Ovary (tissue), 3 donors: ENCODE measurements around the gene SGTB.

Experiments
- EP300 ChIP-seq: sonication (generic); formaldehyde crosslinking; IDR thresholded peaks from one replicate; pipeline ENCODE4 v1.6.1; 2017; ENCODE audit warnings: antibody characterized with exemption
- POLR2A ChIP-seq: fragments of 450-650 bp; IDR thresholded peaks from one replicate; pipeline ENCODE4 v1.6.1; 2017; ENCODE audit warnings: antibody characterized with exemption, mild to moderate bottlenecking, moderate library complexity
- TF ChIP-seq, protein P1 (sequence below), 3 donors: fragments of 450-650 bp in 2 of 3; fragments of 200-600 bp in 1 of 3; IDR thresholded peaks; one replicate each; pipeline versions ENCODE4 v1.5.1 to v1.8.0; 2016 to 2022; ENCODE audit warnings: antibody characterized with exemption in 3 of 3, mild to moderate bottlenecking in 1 of 3
- donor health status: DM: no; HTN: no; CAD: no.

DNA sequence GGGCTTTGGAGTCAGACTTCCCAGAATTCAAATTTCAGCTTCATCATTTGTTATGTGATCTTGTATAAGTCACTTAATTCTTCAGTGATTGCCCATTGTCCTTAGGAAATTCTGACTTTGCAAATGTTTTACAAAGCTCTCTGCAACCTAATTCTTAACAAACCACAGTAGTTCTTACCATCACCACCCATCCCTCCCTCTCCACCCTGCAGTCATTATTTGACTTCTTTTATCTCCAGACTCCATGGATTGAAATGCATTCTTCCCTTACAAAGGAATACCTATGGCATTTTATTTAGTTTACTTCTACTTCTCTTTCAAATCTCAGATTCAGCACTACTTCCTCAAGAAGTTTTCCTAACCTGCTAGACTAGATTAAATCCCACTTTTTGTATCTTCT lies 74.0 kb downstream of the SGTB start:
- TF ChIP-seq, protein P1, sequence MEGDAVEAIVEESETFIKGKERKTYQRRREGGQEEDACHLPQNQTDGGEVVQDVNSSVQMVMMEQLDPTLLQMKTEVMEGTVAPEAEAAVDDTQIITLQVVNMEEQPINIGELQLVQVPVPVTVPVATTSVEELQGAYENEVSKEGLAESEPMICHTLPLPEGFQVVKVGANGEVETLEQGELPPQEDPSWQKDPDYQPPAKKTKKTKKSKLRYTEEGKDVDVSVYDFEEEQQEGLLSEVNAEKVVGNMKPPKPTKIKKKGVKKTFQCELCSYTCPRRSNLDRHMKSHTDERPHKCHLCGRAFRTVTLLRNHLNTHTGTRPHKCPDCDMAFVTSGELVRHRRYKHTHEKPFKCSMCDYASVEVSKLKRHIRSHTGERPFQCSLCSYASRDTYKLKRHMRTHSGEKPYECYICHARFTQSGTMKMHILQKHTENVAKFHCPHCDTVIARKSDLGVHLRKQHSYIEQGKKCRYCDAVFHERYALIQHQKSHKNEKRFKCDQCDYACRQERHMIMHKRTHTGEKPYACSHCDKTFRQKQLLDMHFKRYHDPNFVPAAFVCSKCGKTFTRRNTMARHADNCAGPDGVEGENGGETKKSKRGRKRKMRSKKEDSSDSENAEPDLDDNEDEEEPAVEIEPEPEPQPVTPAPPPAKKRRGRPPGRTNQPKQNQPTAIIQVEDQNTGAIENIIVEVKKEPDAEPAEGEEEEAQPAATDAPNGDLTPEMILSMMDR (IDR thresholded peaks at IDR 0.05), result no peak
- TF ChIP-seq POLR2A (no peak), EP300 (no peak)
